GM21526 (cell line): ENCODE results near the gene TEX12.

Experiments used
- ATAC-seq: cut with Tn5 transposase; IDR thresholded peaks from one replicate; pipeline ENCODE4 v1.9.1; 2021; ENCODE audit warnings: moderate library complexity; ENCODE audit not compliant: unreplicated experiment, low FRiP score

TEX12 gene

GRCh38 chr11:112210890-112211289 is 43.7 kb downstream of the TEX12 start:
- ATAC-seq: no peak

DNA sequence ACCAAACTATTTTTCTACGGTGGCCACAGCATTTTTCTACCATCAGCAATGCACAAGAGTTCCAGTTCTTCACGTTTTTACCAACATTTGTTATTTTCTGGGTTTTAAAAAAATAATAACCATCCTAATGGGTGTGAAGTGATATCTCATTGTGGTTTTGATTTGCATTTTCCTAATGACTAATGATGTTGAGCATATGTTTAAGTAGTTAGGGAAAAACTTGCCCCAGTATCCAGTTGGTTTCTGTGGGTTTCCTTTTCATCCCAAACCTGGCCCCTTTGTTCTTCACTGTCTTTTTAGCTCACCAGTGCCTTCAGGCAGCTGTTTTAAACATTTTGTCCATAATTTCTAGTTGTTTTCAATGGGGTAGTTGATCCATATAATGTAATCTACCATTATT is 44.4 kb downstream of the TEX12 start:
- no peak for ATAC-seq

- ATAC-seq: no peak
These were observed 45.1 kb downstream of the TEX12 start for GRCh38 chr11:112212290-112212689.

DNA sequence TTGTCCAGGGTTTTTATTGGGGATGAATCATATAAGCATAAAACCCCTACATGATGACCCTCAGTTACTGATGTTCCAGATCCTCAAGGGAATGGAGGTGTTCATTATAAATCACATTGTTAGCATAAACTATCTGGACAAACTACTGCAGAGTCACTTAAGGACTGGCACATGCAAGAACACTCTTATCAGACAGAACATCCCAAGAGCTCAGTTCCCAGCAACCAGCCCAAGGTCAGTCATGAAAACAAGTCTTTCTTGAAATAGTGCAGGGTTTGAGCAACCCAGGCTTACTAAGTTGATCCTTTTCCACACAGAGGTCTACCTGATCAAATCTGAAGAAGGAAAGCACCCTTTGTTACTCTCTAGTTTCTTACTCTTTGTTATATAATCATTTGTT is 45.5 kb downstream of the TEX12 start:
- no peak for ATAC-seq

DNA sequence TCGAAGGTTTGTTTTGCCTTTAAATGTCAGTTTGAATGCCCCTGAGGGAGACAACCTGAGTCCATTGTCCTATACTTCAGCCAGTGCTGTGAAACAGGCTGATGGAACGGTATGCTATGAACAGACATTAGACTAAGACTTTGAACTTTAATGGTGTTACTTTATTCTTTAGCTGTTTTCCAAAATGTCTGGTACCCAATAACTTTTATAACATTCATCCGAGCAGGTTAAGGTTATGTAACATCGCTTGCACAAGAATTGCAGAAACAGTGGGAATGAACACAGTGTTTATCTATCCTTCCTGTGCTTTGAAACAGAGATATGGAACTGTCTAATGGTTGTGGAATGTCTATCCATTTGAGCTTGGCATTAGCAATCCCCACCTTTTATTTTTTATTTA is 46.6 kb downstream of the TEX12 start:
- ATAC-seq: no peak

GRCh38 chr11:112215621-112216020 is 48.4 kb downstream of the TEX12 start:
- ATAC-seq: no peak

GRCh38 chr11:112216561-112217105 is 49.5 kb downstream of the TEX12 start:
- ATAC-seq: no peak

GRCh38 chr11:112219476-112220232 is 52.5 kb downstream of the TEX12 start:
- peak; percentile 85 for ATAC-seq

DNA sequence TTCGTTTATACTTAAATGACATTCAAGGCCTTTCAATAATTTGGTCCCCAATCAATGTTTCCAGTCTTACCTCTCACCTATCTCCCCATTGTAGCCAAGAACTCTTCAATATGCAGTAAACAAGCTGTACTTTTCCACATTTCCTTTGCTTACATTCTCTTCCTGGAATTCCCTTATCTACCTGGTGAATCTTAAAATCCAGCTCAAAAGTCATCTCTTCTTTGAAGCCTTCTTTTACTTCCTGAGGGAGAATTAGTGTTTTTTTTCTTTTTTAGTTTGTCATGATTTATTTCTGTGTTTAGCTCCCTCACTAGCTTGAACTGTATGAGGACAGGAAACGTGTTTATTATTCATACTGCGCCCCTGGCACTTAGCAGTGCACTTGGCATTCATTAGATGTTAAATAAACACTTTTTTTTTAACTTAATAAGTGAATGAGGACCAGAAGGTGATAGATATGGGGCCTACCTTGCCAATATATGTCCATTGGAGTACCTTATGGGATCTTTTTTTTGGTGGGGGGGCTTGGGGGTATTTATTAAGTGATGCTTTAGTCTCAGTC is 54.2 kb downstream of the TEX12 start:
- no peak for ATAC-seq
